NB4 (cell line): ENCODE data around the gene CEP162.
A peak's percentile ranks its signal among the peaks of the same experiment; 100 is the strongest.
"Not testable (repeated sequence)": the region's sequence is repeated elsewhere in the genome, so short reads cannot be mapped to it uniquely, and the experiment has no call there.

Experiments used
- DNase-seq: peaks from one replicate; pipeline ENCODE4 v3.0.0; 2010; ENCODE audit warnings: low read depth
- H3K4me3 ChIP-seq: one replicate; pipeline ENCODE4 v1.5.1; 2011; ENCODE audit warnings: mild to moderate bottlenecking, low read depth, low read length, moderate library complexity
- MYC ChIP-seq: IDR thresholded peaks from 2 replicates; pipeline ENCODE4 v1.6.1; 2011; ENCODE audit warnings: low read depth, low read length
- POLR2A ChIP-seq: IDR thresholded peaks from 2 replicates; pipeline ENCODE4 v1.6.1; 2011; ENCODE audit warnings: mild to moderate bottlenecking; ENCODE audit not compliant: insufficient read length; ENCODE audit errors: extremely low read depth
- TF ChIP-seq, protein P1 (sequence below): IDR thresholded peaks from one replicate; pipeline ENCODE4 v1.5.1; 2012; ENCODE audit warnings: low read depth, low read length
- TF ChIP-seq, protein P2 (sequence below): IDR thresholded peaks from 2 replicates; pipeline ENCODE4 v1.6.1; 2011; ENCODE audit warnings: low read depth, low read length

The CEP162 gene

DNA sequence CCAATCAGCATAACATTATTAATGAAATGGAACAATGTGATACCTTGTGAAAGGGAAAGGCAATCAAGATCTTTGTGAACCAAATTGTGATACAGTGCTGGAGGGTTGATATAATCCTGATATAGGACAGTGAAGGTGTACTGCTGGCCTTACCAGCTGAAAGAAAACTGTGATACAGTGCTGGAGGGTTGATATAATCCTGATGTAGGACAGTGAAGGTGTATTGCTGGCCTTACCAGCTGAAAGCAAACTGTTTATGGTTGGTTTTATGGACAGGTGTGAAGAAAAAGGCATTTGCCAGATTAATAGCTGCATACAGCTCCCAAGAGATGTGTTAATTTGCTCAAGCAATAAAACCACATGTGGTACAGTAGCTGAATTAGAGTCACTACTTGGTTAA is 119.9 kb downstream of the CEP162 start:
- no peak for DNase-seq
- no peak overlapping the region for H3K4me3 ChIP-seq
- TF ChIP-seq, protein P1, sequence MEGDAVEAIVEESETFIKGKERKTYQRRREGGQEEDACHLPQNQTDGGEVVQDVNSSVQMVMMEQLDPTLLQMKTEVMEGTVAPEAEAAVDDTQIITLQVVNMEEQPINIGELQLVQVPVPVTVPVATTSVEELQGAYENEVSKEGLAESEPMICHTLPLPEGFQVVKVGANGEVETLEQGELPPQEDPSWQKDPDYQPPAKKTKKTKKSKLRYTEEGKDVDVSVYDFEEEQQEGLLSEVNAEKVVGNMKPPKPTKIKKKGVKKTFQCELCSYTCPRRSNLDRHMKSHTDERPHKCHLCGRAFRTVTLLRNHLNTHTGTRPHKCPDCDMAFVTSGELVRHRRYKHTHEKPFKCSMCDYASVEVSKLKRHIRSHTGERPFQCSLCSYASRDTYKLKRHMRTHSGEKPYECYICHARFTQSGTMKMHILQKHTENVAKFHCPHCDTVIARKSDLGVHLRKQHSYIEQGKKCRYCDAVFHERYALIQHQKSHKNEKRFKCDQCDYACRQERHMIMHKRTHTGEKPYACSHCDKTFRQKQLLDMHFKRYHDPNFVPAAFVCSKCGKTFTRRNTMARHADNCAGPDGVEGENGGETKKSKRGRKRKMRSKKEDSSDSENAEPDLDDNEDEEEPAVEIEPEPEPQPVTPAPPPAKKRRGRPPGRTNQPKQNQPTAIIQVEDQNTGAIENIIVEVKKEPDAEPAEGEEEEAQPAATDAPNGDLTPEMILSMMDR, result no peak
- TF ChIP-seq POLR2A, result no peak
- TF ChIP-seq, protein P2, sequence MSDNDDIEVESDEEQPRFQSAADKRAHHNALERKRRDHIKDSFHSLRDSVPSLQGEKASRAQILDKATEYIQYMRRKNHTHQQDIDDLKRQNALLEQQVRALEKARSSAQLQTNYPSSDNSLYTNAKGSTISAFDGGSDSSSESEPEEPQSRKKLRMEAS, result no peak

DNA sequence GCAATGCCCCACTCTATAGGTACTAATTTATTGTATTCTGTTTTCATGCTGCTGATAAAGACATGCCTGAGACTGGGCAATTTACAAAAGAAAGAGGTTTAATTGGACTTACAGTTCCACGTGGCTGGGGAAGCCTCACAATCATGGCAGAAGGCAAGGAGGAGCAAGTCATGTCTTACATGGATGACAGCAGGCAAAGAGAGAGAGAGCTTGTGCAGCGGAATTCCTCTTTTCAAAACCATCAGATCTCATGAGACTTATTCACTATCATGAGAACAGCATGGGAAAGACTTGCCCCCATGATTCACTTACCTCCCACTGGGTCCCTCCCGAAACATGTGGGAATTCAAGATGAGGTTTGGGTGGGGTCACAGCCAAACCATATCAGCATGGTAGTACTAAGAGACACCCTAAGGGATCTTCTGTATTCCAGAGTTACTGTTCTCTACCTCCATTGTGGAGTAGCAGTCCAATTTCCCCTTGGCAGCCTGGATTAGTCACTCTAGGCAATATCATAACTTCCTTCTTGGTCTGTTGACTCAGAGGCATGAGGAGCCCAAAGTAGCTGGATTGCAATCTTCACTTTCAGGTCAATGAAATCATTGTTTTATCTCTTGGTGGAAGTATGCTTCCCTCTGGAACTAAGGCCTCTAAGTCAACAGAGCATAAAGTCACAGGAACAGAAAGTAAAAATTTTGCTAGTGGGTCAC is 122.1 kb downstream of the CEP162 start:
- H3K4me3 ChIP-seq, result not testable (repeated sequence)
- peak; percentile 15 for DNase-seq

DNA sequence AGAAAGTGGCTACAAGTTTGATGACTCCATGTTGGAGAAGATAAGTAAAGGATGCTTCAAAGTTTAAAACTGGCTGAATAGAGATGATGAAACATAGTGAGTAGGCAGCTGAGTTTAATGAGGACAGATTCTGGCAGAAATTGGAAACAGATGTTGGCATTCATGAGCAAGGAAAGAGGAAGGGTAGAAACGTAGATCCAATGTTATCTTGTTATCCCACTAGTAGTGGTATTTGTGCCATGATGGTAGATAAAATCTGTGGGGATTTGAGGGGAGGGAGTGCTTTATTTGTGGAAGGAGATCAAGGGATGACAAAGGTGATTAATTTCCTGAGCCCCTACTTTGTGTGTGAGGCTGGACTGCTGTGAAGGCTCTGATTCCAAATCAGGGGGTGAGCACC is 124.4 kb downstream of the CEP162 start:
- DNase-seq, result no peak
- TF ChIP-seq MYC, result no peak
- no peak overlapping the region for H3K4me3 ChIP-seq

DNA sequence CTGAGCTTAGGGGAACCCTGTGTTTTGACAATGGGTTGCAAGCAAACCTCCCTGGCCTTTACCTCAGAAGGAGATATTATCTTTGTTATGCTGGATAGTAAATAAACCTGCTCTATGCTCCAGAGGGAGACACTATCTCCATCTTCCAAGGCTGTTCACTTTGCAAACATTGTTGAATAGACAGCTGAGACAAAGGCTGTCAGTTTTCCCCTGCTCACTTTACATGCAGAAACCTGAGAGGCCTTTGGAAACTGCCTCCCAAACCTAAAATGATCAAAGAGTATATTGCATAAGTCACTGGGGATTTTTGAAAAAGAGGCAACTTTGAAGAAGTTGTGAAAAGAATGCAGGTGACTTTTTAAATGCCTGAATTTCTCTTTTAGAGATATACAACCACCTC is 132.3 kb downstream of the CEP162 start:
- no peak overlapping the region for H3K4me3 ChIP-seq
- TF ChIP-seq, protein P2, result no peak
- TF ChIP-seq MYC, result no peak
- TF ChIP-seq POLR2A, result no peak
- TF ChIP-seq, protein P1, result no peak
- DNase-seq, result peak; percentile 9

DNA sequence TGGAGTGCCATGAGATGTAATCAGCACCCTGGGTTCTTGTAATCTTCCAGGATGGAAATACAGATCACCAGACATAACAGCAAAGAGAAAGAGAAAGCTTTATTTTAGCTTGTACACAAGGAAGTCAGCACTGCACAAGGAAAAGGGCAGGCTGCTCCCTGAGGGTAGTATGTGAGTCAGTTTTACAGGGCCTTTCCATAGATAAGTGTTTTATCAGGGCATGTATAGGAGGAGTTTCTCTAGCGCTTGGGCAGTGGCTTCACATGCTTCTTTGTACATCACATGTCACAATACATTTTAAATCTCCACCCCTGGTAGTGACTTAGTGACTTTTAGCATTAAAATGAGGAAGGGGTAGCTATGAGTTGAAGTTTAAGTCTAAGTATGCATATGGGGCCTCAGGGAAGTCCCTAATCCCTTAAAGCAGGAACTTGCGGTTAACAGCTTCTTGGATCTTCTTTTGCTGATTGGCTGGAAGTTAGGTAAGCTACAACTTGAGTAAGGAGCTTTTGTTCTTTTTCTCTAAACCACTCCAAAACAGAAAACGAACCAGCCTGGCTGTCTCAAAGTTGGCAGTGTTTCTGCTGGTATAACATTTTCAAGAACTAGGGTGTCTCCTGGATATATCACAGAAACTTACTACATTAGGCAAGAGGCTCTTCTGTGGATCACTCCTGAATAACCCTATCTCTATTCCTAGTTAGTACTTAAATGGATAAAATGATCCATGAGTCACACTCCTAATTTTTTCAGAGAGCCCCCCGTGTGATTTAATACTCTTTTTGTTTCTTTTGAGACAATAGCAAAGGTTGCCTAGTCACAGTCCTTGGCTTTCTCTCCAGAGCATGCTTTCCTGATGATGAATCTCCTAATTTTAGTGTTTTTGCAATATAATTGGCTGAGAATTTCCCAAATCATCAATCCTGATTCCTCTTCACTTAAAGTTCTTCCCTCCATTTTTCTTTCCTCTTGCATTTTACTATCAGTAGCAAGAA is 133.7 kb downstream of the CEP162 start:
- H3K4me3 ChIP-seq, result no peak overlapping the region
- no peak; the same call in 1 of the 2 replicates for TF ChIP-seq MYC
- TF ChIP-seq, protein P2, result 0 out of 2 replicates have a peak, but pooled peaks have one; percentile 29
- DNase-seq, result peak; percentile 92

DNA sequence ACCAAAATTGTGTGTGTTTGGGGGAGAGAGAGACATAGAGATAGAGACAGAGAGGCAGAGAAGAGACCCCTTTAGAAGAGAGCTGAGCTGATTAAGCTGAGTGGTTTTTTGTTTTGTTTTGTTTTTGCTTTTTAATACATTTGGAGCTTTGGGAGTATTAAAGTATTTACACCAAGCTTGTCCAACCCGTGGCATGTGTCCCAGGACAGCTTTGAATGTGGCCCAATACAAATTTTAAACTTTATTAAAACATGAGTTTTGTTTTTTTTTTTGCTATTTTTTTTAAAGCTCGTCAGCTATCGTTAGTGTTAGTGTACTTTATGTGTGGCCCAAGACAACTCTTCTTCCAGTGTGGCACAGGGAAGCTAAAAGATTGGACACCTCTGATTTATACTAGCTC is 137.9 kb downstream of the CEP162 start:
- no peak overlapping the region for H3K4me3 ChIP-seq
- TF ChIP-seq MYC, result no peak
- TF ChIP-seq POLR2A, result no peak
- TF ChIP-seq, protein P1, result no peak
- TF ChIP-seq, protein P2, result no peak
- no peak for DNase-seq

DNA sequence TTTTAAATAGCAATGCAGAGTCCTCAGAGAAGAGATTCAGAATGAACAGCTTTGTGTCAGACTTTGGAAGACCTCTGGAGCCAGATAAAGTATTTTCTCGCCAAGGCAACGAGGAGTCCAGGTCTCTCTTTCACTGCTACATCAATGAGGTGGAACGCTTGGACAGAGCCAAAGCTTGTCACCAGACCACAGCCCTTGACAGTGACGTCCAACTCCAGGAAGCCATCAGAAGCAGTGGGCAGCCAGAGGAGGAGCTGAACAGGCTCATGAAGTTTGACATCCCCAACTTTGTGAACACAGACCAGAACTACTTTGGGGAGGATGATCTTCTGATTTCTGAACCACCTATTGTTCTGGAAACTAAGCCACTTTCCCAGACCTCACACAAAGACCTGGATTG is 138.4 kb downstream of the CEP162 start:
- no peak for DNase-seq
- TF ChIP-seq, protein P2, result no peak
- TF ChIP-seq POLR2A (no peak), MYC (no peak)
- TF ChIP-seq, protein P1, result no peak
- no peak overlapping the region for H3K4me3 ChIP-seq
